HL-60 (cell line): ENCODE results near the gene EMP3.

Source experiments
- CTCF ChIP-seq: IDR thresholded peaks from one replicate; pipeline ENCODE4 v1.5.1; 2011; ENCODE audit warnings: low read length, control low read depth, inconsistent platforms; ENCODE audit not compliant: insufficient read depth
- GABPA ChIP-seq: IDR thresholded peaks from 2 replicates; pipeline ENCODE4 v1.6.1; 2012; ENCODE audit warnings: low read depth
- TF ChIP-seq, protein P1 (sequence below): IDR thresholded peaks from 2 replicates; pipeline ENCODE4 v1.6.1; 2012; ENCODE audit warnings: low read depth; ENCODE audit not compliant: insufficient replicate concordance

- TF ChIP-seq CTCF: no peak
- TF ChIP-seq, protein P1, sequence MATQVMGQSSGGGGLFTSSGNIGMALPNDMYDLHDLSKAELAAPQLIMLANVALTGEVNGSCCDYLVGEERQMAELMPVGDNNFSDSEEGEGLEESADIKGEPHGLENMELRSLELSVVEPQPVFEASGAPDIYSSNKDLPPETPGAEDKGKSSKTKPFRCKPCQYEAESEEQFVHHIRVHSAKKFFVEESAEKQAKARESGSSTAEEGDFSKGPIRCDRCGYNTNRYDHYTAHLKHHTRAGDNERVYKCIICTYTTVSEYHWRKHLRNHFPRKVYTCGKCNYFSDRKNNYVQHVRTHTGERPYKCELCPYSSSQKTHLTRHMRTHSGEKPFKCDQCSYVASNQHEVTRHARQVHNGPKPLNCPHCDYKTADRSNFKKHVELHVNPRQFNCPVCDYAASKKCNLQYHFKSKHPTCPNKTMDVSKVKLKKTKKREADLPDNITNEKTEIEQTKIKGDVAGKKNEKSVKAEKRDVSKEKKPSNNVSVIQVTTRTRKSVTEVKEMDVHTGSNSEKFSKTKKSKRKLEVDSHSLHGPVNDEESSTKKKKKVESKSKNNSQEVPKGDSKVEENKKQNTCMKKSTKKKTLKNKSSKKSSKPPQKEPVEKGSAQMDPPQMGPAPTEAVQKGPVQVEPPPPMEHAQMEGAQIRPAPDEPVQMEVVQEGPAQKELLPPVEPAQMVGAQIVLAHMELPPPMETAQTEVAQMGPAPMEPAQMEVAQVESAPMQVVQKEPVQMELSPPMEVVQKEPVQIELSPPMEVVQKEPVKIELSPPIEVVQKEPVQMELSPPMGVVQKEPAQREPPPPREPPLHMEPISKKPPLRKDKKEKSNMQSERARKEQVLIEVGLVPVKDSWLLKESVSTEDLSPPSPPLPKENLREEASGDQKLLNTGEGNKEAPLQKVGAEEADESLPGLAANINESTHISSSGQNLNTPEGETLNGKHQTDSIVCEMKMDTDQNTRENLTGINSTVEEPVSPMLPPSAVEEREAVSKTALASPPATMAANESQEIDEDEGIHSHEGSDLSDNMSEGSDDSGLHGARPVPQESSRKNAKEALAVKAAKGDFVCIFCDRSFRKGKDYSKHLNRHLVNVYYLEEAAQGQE: no peak
- no peak for TF ChIP-seq GABPA
These were observed 45.6 kb downstream of the EMP3 start for GRCh38 chr19:48370955-48371354.
